ENCODE results near the gene MED14.

MED14 gene

DNA sequence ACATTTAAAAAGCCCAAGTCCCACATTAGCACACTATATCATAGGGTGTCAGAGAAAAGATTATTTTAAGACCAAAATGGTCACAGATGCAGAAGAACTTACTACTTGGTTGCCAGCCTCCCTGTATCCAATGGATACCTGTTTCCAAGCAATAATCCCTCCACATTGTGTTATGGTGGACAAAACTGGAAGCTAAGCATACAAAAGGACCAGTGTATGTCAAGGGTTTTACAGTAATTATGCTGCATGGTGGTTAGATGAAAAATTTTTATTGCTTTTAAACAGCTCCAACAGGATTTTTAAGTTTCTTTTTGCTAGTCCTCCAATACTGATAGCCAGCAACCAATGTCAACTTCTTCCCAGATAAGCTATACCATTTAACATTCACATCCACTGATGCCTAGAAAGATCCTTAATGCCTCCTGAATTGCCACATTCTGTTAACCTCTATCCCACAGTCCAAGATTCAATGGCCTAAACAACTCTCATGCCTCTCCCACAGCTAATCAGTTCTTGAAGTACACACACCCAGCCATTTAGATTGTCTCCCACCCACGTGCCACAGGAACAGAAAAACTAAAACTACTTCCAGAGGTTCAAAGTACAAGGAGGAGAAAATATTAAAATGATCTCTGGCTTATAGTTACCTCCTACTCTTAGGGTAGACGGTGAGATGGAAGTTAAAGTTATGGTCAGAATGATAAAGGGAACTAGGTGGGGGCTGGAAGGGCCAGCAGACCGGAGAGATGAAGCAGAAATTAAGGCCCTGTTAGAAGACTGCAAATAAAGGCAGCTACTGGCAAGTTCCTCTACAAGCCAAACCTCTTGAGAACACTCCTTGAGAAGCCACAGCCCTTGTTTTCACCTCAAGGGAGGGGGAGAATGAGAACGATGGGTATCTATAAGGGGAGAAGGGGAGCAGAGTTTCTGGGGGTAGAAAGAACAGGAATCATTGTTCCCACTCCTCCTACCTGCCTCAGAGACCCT, 5.5 kb downstream of the MED14 start:
- DNase-seq (ENCODE audit: low read depth in 2 of 2): no peak

DNA sequence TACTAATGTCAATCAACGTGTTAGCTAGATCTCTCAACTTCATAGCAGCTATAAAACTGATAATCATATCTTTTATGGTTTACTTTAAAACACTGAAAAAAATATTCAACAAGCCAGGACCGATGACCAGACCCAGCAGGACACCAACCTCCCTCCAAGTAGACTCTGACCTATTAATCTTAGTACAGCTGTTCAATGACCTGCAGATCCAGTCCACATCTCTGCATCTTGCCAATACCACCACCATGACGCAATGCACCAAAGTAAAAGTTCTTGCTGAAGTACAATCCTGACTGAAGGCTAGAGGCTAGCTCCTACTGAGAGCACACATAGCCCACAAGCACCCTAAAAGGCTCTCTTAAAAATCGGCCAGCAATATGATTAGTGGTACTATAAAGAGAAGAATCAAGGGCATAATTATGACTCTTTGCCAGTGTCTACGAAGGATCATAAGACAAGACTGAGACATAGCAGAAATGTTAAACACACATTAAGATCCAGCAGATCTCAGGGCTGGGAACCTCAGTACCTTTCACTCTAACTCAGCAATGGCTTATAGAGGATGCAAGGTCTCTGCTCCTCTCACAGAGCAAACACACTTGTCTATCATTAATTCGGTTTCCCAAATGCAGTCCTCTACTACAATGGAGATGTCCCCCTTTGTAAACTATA, 7.6 kb downstream of the MED14 start:
- DNase-seq (ENCODE audit: low read depth in 2 of 2): no peak

DNA sequence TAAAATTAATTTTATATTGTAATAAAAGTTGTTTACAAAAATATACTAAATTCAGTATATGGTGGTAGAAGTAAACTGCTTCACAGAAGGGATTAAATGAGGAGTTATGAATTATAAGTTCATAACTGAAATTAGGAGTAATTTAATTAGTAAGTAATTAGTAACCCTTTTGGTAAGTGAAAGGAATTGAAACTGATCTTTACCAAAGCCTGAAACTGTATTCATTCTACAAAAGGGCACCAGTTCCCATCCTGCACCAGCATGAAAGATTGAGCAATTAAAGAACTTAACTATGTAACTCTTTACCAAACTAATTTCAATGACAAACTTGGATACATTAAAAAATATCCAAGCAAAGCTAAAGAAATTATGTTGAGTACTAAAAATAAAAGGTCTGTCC, 8.2 kb downstream of the MED14 start:
- no peak for DNase-seq (ENCODE audit: low read depth in 2 of 2)

DNA sequence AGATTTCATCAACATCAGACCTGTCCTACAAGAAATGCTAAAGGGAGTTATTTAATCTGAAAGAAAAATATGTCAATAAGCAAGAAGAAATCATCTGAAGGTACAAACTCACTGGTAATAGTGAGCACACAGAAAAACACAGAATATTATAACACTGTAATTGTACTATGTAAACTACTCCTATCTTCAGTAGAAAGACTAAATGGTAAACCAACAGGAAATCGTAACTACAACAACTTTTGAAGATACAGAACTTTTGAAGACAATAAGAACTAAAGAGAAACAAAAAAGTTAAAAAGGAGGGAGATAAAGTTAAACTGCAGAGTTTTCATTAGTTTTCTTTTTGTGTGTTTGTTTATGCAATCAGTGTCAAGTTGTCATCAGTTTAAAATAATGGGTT, 12.4 kb downstream of the MED14 start:
- DNase-seq (ENCODE audit: low read depth in 2 of 2): no peak

DNA sequence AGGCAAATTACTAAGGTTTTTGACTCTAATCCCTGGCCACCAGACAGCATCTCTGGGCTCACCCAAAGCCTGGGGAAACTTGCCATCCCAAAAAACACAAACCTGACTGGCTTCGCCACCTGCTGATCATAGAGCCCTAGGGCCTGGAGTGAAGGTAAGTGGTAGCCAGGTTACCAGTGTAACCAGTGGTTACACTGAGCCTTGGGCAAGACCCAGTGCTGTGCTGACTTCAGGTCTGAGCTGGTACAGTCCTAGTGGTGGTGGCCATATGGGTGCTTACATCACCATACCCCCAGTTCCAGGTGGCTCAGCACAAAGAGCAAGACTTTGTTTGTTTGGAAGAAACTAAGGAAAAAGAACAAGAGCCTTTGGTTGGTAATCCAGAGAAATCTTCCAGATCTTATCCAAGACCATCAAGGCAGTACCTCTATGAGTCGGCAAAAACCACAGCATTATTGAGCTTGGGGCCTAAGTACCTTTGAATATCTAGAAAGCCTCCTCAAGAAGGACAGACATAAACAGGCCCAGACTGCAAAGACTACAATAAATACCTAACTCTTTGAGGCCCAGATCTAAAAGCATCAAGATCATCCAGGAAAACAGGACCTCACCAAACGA, 13.7 kb downstream of the MED14 start:
- DNase-seq (ENCODE audit: low read depth in 2 of 2): no peak

DNA sequence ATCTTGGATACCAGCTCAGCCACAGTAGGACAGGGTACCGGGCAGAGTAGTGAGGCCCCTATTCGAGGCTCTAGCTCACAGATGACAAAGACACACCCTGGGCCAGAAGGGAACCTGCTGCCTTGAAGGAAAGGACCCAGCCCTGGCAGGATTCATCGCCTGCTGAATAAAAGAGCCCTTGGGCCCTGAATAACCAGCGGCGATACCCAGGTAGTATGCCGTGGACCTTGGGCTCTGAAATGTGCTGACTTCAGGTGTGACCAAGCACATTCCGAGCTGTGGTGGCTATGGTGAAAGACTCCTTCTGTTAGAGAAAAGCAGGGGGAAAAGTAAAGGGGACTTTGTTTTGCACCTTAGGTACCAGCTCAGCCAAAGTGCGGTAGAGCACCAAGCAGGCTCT, 14.6 kb downstream of the MED14 start:
- DNase-seq (ENCODE audit: low read depth in 2 of 2): no peak

DNA sequence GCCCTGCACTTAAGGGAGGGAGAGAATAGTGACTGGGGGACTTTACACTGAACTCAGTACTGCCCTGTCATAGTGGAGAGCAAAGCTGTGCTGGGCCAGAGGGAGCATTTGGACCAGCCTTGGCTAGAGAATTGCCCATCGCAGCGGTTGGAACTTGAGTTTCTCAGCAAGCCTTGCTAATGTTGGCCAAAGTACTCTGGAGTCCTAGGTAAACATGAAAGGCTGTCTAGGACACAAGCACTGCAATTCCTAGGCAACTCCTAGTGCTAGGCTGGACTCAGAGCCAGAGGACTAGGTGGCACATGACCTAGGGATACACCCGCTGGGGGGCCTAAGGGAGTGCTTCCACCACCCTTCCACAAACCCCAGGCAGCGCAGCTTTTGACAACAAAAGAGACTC, 15.0 kb downstream of the MED14 start:
- no peak for DNase-seq (ENCODE audit: low read depth in 2 of 2)

DNA sequence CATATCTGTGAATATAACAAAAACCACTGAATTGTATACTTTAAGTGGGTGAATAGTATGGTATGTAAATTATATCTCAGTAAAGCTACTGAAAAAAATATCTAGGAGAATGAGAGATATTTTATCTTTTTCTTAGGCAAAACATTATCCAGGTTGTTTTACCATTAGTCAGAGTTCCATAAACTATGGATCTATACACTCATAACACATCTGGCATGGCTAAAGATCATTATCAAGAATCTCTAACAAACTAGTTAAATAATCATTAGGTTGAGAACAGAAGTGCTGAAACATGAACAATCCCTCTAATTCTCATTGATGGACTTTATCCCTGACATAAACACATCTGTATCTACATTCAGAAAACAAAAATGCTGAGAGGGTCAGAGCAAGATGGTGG, 15.6 kb downstream of the MED14 start:
- DNase-seq (ENCODE audit: low read depth in 2 of 2): no peak

DNA sequence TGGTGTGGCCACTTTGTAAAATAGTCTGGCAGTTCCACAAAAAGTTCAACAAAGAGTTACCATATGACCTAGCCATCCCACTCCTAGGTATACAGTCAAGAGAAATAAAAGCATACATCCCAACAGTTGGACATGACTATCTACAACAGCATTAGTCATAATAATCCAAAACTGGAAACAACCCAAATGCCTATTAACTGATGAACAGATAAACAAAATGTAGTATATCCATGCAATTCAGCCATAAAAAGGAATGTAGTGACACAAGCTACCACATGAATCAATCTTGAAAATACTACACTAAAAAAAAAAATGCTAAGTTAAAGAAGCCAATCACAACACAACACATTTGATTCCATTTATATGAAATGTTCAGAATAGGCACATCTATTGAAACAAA, 16.1 kb downstream of the MED14 start:
- no peak for DNase-seq (ENCODE audit: low read depth in 2 of 2)

DNA sequence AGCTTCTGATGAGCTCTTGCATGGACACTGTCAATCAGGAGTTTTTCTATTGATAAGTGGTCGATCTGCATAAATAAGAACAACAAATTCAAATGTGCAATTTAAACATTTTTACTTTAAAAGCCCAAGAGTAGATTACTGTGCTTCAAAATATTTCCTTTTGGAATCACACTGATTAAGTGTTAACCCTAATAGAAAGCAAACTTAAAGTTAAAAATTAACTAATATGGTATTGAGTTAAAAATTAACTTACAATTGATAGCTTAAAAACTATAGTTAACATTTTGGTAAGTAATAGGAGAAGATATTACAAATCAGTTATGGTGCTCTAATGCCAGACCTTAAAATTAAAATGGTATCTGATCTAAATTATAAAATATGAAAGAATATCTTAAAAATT, 25.9 kb downstream of the MED14 start:
- DNase-seq (ENCODE audit: low read depth in 2 of 2): no peak

DNA sequence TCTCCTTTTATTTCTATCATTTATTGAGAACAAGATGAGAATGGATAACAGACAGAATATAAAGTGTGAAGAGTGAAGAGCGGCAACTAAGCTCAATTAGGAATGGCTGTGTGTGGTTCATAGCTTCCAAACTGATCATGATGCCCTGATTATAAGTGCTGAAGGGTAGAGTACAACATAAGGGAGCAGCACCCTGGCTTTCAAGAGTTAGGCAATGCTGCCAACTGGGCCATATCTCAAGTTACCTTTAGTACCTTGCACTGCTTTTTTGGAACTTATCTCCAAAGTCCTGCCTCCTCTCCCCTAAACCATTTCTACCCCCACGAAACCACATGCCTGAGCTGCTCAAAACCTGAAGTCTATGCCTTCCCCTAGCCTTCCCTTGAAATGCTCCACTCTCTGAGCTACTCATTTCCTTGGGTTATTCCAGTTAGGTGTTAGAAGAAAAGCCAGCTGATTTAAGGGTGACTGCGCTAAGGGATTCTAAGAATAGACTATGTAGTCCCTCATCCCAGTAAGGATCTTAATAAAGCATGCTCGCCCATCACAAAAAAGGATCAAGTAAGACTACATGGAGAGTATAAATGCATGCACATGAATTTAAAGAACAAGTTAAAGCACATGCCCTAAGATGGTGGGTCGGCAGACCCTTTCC, 29.6 kb downstream of the MED14 start:
- DNase-seq (ENCODE audit: low read depth in 2 of 2): no peak

DNA sequence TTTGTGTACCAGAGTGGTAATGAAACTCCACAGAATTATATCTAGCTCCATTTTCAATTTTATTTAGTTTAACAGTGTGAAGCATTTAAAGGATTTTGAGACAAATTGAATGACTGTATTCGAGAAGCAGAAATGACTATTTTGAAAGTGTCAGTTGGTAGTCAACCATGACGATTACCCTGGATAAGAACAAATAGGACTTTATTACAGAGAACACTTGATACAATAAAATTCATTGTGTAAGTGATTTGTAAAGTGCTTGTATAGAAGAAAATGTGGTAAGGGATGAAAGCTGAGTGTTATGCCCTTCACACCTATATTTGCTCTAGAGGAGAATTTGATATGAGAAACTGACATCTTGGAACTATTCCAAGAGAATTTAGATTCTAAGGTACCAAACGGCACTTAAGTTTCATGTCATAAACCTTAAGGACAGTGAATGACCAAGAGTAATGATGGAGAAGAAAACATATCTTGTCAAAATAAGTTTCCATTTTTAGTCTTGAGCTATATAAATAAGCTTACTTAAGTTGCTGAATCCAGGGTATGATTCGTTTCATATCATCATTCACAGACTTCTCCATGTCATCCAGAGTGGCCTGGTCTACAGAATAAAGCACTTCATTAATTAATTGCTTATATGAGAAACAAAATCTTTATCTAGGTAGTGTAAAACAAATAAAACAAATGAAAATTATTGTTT, 34.6 kb downstream of the MED14 start:
- DNase-seq (ENCODE audit: low read depth in 2 of 2): no peak

DNA sequence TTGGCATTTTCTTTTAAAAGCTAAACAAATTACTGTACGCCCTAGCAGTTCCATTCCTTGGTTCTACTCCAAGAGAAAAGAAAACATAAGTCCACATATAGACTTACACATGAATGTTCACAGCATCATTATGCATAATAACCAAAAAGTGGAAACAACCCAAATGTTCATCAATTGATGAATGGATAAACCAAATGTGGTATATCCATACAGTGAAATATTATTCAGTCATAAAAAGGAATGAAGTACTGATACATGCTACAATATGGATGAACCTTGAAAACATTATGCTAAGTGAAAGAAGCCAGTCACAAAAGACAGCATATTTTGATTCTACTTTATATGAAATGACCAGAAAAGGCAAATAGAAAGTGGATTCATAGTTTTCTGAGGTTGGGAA, 36.5 kb downstream of the MED14 start:
- no peak for DNase-seq (ENCODE audit: low read depth in 2 of 2)

DNA sequence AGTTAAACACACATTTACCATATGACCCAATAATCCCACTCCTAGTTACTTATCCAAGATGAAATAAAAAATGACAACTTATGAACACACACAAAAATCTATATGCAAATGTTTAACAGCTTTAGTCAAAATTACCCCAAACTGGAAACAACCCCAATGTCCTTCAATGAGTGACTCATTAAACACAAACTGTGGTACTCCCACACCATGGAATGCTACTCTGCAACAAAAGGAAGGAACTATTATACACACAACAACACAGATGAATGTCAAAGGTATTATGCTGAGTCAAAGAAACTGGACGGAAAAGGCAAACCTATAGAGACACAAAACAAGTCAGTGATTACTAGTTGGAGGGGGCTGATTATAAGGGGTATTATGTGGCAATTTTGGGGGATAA, 40.5 kb downstream of the MED14 start:
- DNase-seq (ENCODE audit: low read depth in 2 of 2): no peak

DNA sequence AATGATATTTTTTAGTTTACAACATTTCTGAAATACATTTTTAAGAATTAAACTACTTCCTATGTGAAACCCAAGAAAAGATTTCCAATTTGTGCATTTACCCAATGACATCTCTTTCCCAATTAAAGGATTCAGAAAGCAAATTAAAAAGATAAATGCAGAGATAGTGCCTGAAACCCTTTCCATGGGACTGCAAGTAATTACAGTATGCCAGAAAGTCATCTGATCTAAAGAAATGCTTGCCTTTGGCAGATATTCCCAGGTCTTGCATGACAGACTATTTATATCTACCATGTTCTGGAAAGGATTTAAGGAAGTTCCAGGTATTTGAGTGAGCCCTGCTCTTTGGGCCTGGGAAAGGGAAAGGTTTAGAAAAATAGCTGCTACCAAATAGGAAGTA, 46.4 kb downstream of the MED14 start:
- no peak for DNase-seq (ENCODE audit: low read depth in 2 of 2)

DNA sequence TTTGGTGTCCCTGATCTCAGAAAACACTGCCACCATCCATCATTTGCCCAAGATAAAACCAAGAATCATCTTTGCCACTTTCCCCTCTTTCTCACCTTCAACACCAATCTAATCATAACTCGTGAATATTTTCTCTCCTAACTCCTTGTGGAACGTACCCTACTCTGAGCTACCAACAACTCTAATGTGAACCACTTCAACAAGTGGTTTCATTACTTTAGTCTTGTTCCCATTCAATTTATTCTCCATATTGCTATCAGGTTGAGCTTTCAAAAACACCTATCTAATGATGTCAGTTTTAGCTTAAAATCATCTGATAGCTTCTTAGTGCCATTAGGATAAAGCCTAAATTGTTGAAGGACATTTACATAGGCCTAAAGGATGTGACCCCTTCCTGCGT, 48.2 kb downstream of the MED14 start:
- no peak for DNase-seq (ENCODE audit: low read depth in 2 of 2)

DNA sequence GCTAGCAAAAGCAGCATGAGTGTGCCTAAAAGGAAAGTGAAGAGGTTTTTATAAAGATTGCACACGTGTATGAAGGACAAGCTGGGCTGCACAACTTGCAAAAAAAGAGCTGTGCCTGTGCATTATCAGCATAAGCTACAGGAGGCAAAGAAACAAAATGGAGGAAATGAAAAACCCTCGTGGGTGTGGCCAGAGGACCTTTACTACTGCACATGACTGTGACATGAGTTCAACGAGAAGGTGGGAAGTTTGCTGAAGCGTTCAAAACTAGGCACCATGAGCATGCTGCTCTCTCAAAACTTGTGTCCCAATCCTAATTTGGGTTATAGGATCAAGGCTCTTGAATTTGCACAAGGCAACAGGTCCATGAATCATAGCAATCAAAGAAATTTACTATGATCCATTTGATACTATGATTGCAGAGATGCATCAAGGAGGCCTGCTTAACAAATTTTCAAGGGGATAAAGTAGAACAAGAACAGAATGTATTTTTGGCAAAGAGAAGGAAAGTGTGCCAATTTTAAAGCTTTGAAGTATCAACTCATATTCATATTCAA, 49.9 kb downstream of the MED14 start:
- DNase-seq (ENCODE audit: low read depth in 2 of 2): no peak

DNA sequence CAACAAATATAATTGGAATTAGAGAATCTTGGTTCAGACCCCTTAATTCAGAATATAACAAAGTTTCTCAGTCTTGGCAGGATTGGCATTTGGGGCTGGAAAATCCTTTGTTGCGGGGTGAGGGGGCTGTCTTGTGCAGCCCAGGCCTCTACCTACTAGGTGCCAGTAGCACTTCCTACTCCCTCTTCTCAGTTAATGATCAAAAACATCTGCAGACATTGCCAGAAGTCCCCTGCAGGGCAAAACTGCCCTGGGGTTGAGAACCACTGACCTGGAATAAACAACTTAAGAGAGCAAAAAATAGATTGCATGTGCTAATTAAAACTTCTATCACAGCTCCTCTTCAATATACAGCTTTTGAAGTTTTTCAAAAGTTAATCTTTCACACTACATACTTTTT, 51.2 kb downstream of the MED14 start:
- DNase-seq (ENCODE audit: low read depth in 2 of 2): no peak

DNA sequence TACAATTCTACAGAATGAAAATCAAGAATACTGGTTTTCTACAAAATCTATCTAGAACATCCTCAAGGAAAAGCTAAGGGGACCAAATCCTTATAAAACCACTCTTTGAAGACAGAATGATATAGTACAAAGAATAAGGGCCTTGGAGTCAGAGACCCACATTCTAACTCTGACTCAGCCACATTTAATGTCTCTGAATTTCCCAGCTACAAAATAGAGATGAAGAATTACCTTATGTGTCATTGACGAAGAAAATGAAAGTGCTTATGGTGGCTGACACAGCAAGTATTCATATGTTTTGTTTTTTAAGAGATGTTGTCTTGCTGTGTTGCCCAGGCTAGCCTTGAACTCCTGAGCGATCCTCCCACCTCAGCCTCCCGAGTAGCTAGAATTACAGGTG, 52.1 kb downstream of the MED14 start:
- DNase-seq (ENCODE audit: low read depth in 2 of 2): no peak

DNA sequence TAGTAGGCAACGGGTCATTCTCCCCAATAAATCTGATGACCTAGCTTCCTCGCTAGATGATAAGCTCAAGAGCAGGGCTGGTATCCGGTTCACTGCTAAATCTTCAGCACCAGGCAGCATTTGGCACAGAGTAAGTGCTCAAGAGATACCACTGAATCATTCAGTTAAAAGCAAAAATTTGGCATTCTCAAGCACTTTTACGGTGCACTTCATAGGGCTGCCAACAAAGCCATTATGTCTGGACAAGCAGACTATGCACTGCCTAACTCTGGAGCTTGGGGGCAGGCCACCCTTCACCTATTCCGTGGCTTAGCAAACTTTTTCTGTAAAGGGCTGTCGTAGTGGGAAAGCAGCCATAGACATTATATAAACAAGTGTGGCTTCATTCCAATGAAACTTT, 64.2 kb downstream of the MED14 start:
- DNase-seq (ENCODE audit: low read depth in 2 of 2): no peak

DNA sequence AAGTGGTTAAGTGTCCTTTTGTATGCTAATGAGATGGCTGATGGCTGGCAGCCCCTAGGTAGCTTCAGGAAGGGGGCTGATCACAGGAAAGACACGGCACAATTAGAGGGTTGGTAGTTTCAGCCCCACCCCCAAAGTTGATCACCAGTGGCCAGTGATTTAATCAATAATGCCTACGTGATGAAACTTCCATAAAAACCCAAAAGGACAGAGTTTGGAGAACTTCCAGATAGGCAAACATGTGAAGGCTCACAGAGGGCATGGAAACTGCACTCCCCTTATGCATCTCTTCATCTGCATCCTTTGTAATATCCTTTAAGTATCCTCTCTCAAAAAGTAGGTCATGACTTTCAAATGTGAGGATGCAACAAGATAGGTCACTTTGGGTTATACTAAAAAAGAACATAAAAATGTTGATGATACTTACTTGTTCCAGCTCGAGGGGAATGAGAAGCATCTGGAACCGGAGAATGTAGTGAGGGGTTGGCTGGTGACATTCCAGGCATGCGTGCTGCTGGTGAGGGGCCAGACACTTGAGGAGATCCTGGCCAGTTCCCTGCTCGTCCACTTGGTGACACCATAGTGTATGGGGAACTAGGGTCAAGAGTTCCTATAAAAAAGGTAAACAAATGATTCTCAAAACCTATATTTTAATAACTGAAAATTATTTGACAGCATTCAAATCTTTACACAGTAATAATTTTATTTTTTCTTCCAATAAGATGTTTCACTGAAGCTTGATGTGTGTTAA, 71.3 kb downstream of the MED14 start:
- DNase-seq (ENCODE audit: low read depth in 2 of 2): no peak
